K562 (cell line): ENCODE data around the gene LAMTOR5. TPM values are rescaled to one million over a fixed set of nuclear protein-coding genes. Genes with fewer than 3 reads are reported as not detected.
A peak's percentile ranks its signal among the peaks of the same experiment; 100 is the strongest.
"Not testable (repeated sequence)": the region's sequence is repeated elsewhere in the genome, so short reads cannot be mapped to it uniquely, and the experiment has no call there.

Source experiments
- ATAC-seq: fragments of 200-7000 bp; cut with Tn5 transposase; 3 replicates; pipeline ENCODE4 v1.9.1; 2020; ENCODE audit warnings: moderate library complexity
- BruUV-seq: library from RNA; stranded (reverse); fragments of 400-500 nt; replicated peaks from 2 replicates; lab custom pipeline; 2021; lab: Mats Ljungman, UMichigan
- CTCF ChIA-PET: fragments of 300-600 bp; formaldehyde crosslinking; extraction: SDS; loops from one replicate; lab custom pipeline; 2021; ENCODE audit warnings: low intra/inter-chr PET ratio; lab: Yijun Ruan, JAX
- POLR2A ChIA-PET: fragments of 300-600, 350-650 bp; sonication (Branson Sonifier 250); formaldehyde crosslinking; extraction: SDS; loops from one replicate; lab custom pipeline; 2021; ENCODE audit warnings: antibody characterized with exemption, inconsistent platforms; lab: Yijun Ruan, JAX
- DNase-seq, 4 experiments: peaks; one replicate each; pipeline versions ENCODE4 v3.0.0 to v3.0.0-alpha.2; 2011 to 2018; ENCODE audit warnings: low spot score in 3 of 4, mixed read lengths in 3 of 4; ENCODE audit errors: extremely low read depth in 1 of 4
- FAIRE-seq: peaks from 2 replicates; lab custom pipeline; 2011; peaks lifted over from hg19 to GRCh38; lab: Jason Lieb, UNC
- H2AFZ ChIP-seq: 2 replicates; pipeline ENCODE4 v1.6.0; 2011; ENCODE audit warnings: low read depth, low read length, control low read depth, inconsistent platforms
- H3K27ac ChIP-seq: fragments of 200-600 bp; 3 replicates; pipeline ENCODE4 v1.8.0; 2011; ENCODE audit warnings: low read depth, mild to moderate bottlenecking, control low read depth, inconsistent platforms, low read length, moderate library complexity, mixed read lengths; ENCODE audit errors: extremely low read depth
- H3K27me3 ChIP-seq, 2 experiments: fragments of 300-600 bp in 1 of 2; 2 replicates in 1 of 2; 3 replicates in 1 of 2; pipeline versions ENCODE4 v1.6.0 to v1.8.0; 2011; ENCODE audit warnings: inconsistent platforms in 2 of 2, low read length in 2 of 2, mild to moderate bottlenecking in 1 of 2, mixed read lengths in 1 of 2, moderate library complexity in 1 of 2; ENCODE audit not compliant: control insufficient read depth in 2 of 2, insufficient read depth in 2 of 2
- H3K36me3 ChIP-seq: fragments of 300-600 bp; 3 replicates; pipeline ENCODE4 v1.8.0; 2011; ENCODE audit warnings: mild to moderate bottlenecking, low read length, inconsistent platforms; ENCODE audit not compliant: control insufficient read depth, insufficient read depth
- H3K4me1 ChIP-seq, 2 experiments: fragments of 200-600 bp in 1 of 2; replicated peaks in 1 of 2; 2 replicates in 1 of 2; 3 replicates in 1 of 2; pipeline versions ENCODE4 v1.5.1 to v1.8.0; 2011; ENCODE audit warnings: inconsistent platforms in 2 of 2, low read length in 2 of 2, mild to moderate bottlenecking in 1 of 2, mixed read lengths in 1 of 2, moderate library complexity in 1 of 2; ENCODE audit not compliant: control insufficient read depth in 2 of 2, insufficient read depth in 2 of 2
- H3K4me2 ChIP-seq: 2 replicates; pipeline ENCODE4 v1.6.1; 2011; ENCODE audit warnings: low read length, control low read depth, inconsistent platforms, mixed read lengths; ENCODE audit not compliant: insufficient read depth
- H3K4me3 ChIP-seq: fragments of 200-600 bp; sonication (generic), shearing (Covaris generic); 2 replicates; pipeline ENCODE4 v1.5.1; 2016; ENCODE audit warnings: control low read depth, inconsistent platforms
- H3K79me2 ChIP-seq: fragments of 200-600 bp; 3 replicates; pipeline ENCODE4 v1.8.0; 2011; ENCODE audit warnings: low read length, inconsistent platforms; ENCODE audit not compliant: control insufficient read depth, insufficient read depth
- H3K9ac ChIP-seq, 2 experiments: 2 replicates each; pipeline versions ENCODE4 v1.6.0 to v1.6.1; 2011; ENCODE audit warnings: low read depth in 2 of 2, low read length in 2 of 2, control low read depth in 1 of 2, inconsistent platforms in 1 of 2, mild to moderate bottlenecking in 1 of 2, mixed read lengths in 1 of 2; ENCODE audit not compliant: insufficient read depth in 1 of 2
- H3K9me1 ChIP-seq: one replicate; pipeline ENCODE4 v1.6.0; 2011; ENCODE audit warnings: inconsistent platforms, mild to moderate bottlenecking, low read length, moderate library complexity; ENCODE audit not compliant: control insufficient read depth, insufficient read depth
- H3K9me3 ChIP-seq: replicated peaks from 2 replicates; pipeline ENCODE4 v1.5.1; 2011; ENCODE audit warnings: low read depth, low read length, inconsistent platforms; ENCODE audit not compliant: control insufficient read depth, insufficient read depth
- H4K20me1 ChIP-seq: replicated peaks from 2 replicates; pipeline ENCODE4 v1.6.1; 2011; ENCODE audit warnings: low read length, inconsistent platforms, mixed read lengths; ENCODE audit not compliant: control insufficient read depth, insufficient read depth
- CEBPB ChIP-seq: fragments of 450-650 bp; IDR thresholded peaks from 2 replicates; pipeline ENCODE4 v1.6.1; 2016; ENCODE audit warnings: missing genetic modification characterization, missing compliant biosample characterization
- DEAF1 ChIP-seq: fragments of 450-650 bp; formaldehyde crosslinking; IDR thresholded peaks from 2 replicates; pipeline ENCODE4 v1.4.0; 2020; ENCODE audit warnings: mild to moderate bottlenecking, moderate library complexity
- EWSR1 ChIP-seq: fragments of 450-650 bp; IDR thresholded peaks from 2 replicates; pipeline ENCODE4 v1.6.1; 2018; ENCODE audit warnings: borderline replicate concordance, mild to moderate bottlenecking, low read depth, moderate library complexity; ENCODE audit not compliant: partially characterized antibody
- WGBS: fragments of 100-300 bp; shearing (Covaris generic); methylation state at CpG from one replicate; pipeline ENCODE4 v1.1.6; 2016; ENCODE audit warnings: low coverage, mixed read lengths; ENCODE audit not compliant: insufficient coverage; ENCODE audit errors: missing lambda C conversion rate; 5-methylcytosine and 5-hydroxymethylcytosine counted together
- in situ Hi-C: fragments of 300-500 bp; cut with MboI; formaldehyde crosslinking; loops from 4 replicates; pipeline ENCODE4 v1.15.0; 2018; ENCODE audit warnings: inconsistent platforms, mixed read lengths
- intact Hi-C: fragments of 100-400 bp; cut with micrococcal nuclease; formaldehyde crosslinking; loops from 2 replicates; pipeline ENCODE4 v1.14.2; 2022
- polyA plus RNA-seq, 8 experiments: library from polyadenylated mRNA; depleted of rRNA in 4 of 8; stranded (reverse) in 5 of 8; unstranded in 3 of 8; fragments of >200 nt; fragmentation: Nextera tagmentation in 2 of 8; fragmentation: Illumina TruSeq in 1 of 8; extraction: Ambion mirVana in 2 of 8; extraction: Trizol in 1 of 8; gene quantifications; 2 replicates each; pipeline versions ENCODE4 v1.2.1 to v1.2.3, GENCODE V29; 2011 to 2014; ENCODE audit warnings: inconsistent platforms in 1 of 8, missing spikeins in 1 of 8
- total RNA-seq, 7 experiments: library from RNA; depleted of rRNA in 6 of 7; stranded (reverse); fragments of >200 nt in 6 of 7; fragmentation: Illumina TruSeq in 2 of 7; extraction: Trizol in 2 of 7; gene quantifications; 2 replicates each; pipeline versions ENCODE4 v1.2.1 to v1.2.3, GENCODE V29; 2011 to 2021; ENCODE audit warnings: low replicate concordance in 1 of 7

LAMTOR5 gene
- total and polyA plus RNA-seq, 9 of the 15 experiments (the other 6 are each of a cell fraction or from before 2014, with no cell fraction given) = 118 to 712 (median 241) TPM

GRCh38 chr1:110440877-110441276 lies 33.4 kb upstream of the LAMTOR5 start (continued):
- TF ChIP-seq DEAF1 (CRISPR knock-in tag) = no peak
- TF ChIP-seq EWSR1 = no peak
- TF ChIP-seq CEBPB (tag) = peak; percentile 68
- TF ChIP-seq, all 486 proteins: peak for 3

- H3K79me2 ChIP-seq, H3K4me3 ChIP-seq, H2AFZ ChIP-seq, H3K9me3 ChIP-seq, DNase-seq, FAIRE-seq, H3K9me1 ChIP-seq, intact Hi-C loops, in situ Hi-C loops, H3K27ac ChIP-seq, H3K4me1 ChIP-seq, BruUV-seq, ATAC-seq, H3K9ac ChIP-seq, CTCF ChIA-PET, H3K4me2 ChIP-seq, H3K36me3 ChIP-seq: not testable (repeated sequence)
- peaks cover 42 to 78% of the 10 kb centered on the region in 2 experiments for H3K27me3 ChIP-seq
- POLR2A ChIA-PET = interaction anchor here (1.0 to 6.0 kb wide), 2 partner anchors 10 to 14 kb away, joined by 5 to 24 read pairs; no protein-coding TSS in a partner anchor
- WGBS = 19% methylated on average over 3 of the region's 3 CpGs
- peaks cover 21% of the 10 kb centered on the region; the same call in 1 of the 2 replicates for H4K20me1 ChIP-seq
Measured at GRCh38 chr1:110439873-110440272, 32.4 kb upstream of the LAMTOR5 start.
